Middle frontal gyrus (tissue), 1 donor: ENCODE data around the gene GTF2H1.
"Not testable (repeated sequence)": the region's sequence is repeated elsewhere in the genome, so short reads cannot be mapped to it uniquely, and the experiment has no call there.

Experiments used
- DNase-seq: peaks from one replicate; pipeline ENCODE4 v3.0.0-alpha.2; 2015; ENCODE audit warnings: low spot score; ENCODE audit errors: extremely low spot score

Gene GTF2H1

GRCh38 chr11:18317551-18317950, 4.8 kb upstream of the GTF2H1 start:
- DNase-seq = no peak

DNA sequence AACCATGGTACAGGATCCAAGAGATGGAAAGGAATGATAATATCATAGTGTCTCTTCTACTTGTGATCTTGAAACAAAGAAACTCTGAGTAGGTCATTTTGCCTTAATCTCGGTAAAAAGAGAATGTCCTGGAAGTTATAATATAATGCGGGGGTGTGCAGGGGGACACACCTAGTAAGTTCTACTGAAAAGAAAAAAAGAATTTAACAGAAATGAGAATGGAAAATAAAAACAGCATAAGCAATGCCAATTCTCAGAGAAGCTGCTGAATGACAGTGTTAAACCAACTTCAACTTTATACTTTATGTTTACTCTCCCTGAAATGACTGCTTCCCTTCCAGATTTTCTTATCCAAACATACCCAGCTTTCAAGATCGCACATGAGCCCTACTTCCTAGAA, 2.5 kb upstream of the GTF2H1 start:
- no peak for DNase-seq

DNA sequence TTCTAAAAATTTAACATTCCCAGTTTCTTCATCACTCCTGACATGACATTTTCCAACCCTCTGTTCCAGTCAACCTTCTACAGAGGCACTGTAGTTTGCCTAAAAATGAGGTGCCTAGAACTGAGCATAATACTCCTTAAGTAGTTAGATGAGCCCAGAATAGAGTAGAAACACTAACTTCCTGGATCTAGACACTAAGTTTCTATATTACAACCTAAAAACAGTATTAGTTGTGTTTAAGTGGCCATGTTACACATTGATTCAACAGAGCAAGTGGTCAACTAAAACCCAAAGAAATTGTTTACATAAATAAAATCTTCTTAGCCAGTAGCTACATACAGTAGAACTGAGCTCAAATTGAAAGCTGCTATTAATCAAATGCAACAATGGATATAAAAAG, 1.8 kb upstream of the GTF2H1 start:
- no peak for DNase-seq

DNA sequence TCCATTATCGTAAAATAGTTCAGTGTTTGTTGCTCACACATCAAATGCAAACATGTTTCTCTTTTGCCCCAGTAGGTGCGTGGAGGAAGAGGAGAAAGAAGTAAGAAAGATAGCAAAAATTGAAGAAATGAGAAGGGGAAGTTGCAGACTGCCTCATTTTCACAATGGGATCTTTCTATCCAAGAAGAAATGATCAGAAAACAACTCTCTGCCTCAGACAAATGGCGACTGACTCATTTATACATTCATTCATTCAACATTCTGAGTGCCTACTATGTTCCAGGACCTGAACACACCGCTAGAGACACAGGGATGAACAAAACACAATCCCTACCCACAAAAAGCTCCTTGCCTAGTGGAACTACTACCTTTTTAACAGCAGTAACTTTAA, 794 bp upstream of the GTF2H1 start:
- DNase-seq = no peak

- no peak for DNase-seq
Measured at GRCh38 chr11:18322818-18323570, 627 bp downstream of the GTF2H1 start.

DNA sequence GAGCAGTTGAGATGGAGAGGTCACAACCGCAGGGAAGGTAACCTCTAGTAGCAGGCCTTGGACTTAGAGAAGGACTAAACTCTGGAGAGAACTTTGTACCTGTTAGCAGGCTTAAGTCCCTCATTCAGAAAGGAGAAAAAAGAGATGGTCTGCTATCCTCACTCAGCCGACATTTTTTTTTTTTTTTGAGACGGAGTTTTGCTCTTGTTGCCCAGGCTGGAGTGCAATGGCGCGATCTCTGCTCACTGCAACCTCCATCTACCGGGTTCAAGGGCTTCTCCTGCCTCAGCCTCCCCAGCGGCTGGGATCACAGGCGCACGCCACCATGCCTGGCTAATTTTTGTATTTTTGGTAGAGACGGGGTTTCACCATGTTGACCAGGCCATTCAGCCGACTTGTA, 1.5 kb downstream of the GTF2H1 start:
- DNase-seq = not testable (repeated sequence)

GRCh38 chr11:18324381-18324780, 2.0 kb downstream of the GTF2H1 start:
- no peak for DNase-seq

DNA sequence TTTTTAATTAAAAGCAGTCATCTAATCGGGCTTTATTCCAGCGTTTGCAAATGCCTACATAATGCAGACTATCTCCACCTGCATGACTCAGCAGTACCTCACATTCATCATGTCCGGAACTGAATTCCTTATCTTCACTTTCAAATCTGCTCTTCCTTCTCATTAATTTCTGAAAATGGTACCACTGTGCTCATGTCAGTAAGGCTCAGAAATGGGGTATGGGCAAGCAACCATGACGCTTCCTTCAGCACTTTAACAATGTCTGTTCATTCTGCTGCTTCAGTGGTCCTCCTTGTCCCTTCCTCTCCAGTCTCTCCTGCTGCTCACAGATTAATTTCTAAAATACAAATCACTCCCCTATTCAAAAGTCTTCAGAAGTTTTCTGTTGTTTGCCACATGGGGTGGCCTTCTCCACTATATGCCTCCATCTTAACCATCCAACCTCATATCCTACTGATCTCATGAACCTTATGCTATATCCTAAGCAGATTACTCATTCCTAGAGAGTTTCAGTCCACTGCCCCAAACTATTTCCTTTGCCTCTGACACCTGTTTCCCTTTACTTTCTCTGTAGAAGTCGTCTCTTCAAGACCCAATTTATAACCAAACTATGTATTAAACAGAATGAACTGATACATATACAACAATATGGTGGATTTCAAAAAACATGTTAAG, 7.0 kb downstream of the GTF2H1 start:
- DNase-seq = no peak

DNA sequence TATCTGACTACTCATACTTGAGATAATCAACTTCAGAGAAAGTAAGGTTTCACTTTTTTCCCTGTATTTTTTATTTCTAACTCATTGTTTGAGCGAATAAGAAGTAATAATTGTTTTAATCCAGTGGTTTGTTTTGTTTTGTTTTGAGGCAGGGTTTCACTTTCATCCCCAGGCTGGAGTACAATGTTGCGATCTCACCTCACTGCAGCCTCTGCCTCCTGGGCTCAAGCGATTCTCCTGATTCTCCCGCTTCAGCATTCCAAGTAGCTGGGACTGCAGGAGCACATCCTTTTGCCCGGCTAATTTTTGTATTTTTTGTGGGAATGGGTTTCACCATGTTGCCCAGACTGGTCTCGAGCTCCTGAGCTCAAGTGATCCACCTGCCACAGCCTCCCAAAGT, 8.6 kb downstream of the GTF2H1 start:
- no peak for DNase-seq

DNA sequence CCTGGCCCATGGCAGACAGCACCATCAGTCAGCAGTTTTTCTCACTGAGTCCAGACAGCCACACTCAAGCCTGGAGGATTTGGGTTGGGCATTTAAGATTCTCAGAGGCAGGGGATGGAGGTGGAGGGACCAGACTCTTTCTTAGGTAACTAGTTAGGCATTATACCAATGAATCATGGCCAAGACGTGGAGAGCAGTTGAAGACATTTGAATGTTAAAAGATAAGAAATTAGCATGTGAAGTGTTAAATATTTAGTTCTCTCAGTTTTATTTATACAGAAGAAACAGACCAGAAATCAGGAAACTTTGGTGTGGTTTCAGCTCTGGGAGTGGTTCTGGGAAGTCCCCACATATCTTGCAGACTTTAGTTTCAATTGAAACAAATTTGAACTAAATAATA, 9.9 kb downstream of the GTF2H1 start:
- no peak for DNase-seq

GRCh38 chr11:18332891-18333290, 10.5 kb downstream of the GTF2H1 start:
- no peak for DNase-seq

- DNase-seq = no peak
Measured at GRCh38 chr11:18347471-18348125, 25.2 kb downstream of the GTF2H1 start.

GRCh38 chr11:18352581-18352980, 30.2 kb downstream of the GTF2H1 start:
- DNase-seq = no peak

- no peak for DNase-seq
Measured at GRCh38 chr11:18358646-18359045, 36.3 kb downstream of the GTF2H1 start.

DNA sequence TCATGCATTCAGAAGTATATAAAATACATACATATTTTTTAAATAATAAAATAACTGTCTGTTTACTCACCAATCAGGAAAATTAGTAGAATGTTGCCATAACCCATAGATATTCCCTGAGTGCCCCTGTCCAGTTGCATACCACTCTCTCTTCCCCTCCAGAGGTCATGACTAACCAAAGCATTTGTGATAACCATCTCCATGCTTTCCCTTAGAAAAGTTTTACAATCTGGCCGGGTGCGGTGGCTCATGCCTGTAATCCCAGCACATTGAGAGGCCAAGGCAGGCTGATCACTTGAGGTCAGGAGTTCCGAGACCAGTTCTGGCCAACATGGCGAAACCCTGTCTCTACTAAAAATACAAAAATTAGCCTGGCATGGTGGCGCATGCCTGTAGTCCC, 38.8 kb downstream of the GTF2H1 start:
- DNase-seq = no peak

DNA sequence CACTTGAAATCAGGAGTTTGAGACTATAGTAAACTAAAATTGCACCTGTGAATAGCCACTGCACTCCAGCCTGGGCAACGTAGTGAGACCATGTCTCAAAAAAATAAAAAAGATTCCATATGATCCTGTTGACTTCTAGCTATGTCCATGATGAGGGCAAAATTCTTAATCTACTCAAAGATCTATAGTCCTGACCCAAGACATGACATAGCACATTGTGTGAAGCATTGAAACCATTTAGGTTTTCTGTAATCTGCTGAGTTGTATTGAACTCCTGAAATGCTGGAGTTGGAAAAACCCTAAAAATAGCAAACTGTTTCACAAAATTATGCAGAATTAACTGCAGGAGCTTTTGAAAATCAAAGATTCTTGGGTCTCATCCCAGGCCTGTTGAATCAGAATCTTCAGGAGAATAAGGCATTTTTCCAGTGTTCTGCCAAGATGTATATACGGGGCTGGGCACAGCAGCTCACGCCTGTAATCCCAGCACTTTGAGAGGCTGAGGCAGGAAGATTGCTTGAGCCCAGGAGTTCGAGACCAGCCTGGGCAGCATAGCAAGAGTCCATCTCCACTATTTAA, 42.2 kb downstream of the GTF2H1 start:
- DNase-seq = peak; percentile 29

DNA sequence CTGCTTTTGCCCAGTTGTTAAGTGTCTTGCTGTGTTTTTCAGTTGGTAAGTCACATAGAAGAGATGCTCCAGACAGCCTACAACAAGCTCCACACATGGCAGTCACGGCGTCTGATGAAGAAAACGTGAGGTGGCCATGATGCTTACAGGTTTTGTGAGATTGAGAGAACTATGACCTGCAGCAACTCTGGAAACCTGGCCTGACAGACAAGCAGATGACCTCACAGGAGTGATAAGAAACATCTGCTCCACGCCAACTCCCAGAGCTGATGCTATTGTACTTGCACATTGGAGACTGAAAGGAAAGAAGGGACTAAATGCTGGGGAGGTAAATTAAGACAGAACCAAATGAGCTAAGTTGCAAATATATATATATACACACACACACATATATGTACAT, 43.4 kb downstream of the GTF2H1 start:
- DNase-seq = no peak

- no peak for DNase-seq
Measured at GRCh38 chr11:18366286-18366685, 43.9 kb downstream of the GTF2H1 start.

- DNase-seq = no peak
Measured at GRCh38 chr11:18367431-18367830, 45.1 kb downstream of the GTF2H1 start.

DNA sequence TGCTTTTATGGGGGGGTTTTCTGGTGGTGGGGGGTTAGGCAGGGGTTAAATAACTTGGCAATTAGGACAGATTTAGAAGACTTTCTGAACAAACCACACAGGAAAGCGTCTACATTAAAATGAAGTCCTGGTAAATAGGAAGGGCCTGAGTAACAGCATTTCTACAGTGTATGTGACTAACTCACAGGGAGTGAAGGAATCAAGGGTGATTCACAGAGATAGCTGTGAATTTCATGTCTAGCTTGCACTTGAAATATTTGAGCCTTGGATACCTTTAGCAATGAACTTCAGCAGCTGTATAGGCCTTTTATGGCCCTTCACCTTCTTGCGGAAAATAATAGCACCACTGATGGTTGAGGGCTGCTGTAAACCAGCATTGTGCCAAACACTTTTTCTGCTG, 45.9 kb downstream of the GTF2H1 start:
- DNase-seq = no peak

DNA sequence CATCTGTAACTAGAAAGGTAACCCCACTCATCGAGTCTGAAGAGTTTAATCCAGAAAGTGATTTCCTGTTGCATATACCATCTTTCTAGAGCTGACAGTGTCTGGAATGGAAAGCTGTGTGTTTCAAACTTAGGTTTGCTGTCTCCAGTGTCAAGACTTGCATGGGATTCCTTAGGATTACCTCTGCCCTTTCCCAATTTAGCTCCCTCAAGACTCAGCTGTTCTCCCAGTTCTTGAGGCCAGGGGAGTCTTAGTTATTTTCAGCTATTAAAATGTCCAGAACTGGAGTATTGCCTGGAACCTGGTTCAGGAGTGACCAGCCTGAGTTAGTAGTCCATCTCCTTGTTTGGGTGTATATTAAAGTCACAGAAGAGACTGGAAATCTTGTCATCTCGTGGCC, 47.0 kb downstream of the GTF2H1 start:
- DNase-seq = no peak

DNA sequence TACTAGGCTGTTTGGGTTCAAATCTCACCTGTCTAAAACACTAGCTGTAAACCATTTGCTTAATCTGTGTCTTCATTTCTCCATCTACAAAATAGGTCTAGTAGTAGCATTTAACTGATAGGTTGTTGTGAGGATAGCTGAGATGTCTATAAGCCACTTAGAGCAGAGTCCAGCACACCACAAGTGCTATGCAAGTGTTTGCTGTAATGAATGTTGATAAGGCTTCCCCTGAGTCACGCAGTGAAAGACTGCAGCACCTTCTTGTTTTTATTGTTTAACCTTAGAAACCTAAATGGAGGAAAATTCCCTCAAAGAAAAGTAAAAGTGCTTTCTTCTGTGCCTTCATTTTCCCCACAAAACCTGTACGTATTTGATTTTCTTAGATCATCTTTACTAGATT, 48.9 kb downstream of the GTF2H1 start:
- no peak for DNase-seq
